HG03196 (cell line): ENCODE results near the gene PRSS56.

Experiments
- ATAC-seq: cut with Tn5 transposase; IDR thresholded peaks from one replicate; pipeline ENCODE4 v1.9.1; 2021; ENCODE audit not compliant: unreplicated experiment

PRSS56 gene

DNA sequence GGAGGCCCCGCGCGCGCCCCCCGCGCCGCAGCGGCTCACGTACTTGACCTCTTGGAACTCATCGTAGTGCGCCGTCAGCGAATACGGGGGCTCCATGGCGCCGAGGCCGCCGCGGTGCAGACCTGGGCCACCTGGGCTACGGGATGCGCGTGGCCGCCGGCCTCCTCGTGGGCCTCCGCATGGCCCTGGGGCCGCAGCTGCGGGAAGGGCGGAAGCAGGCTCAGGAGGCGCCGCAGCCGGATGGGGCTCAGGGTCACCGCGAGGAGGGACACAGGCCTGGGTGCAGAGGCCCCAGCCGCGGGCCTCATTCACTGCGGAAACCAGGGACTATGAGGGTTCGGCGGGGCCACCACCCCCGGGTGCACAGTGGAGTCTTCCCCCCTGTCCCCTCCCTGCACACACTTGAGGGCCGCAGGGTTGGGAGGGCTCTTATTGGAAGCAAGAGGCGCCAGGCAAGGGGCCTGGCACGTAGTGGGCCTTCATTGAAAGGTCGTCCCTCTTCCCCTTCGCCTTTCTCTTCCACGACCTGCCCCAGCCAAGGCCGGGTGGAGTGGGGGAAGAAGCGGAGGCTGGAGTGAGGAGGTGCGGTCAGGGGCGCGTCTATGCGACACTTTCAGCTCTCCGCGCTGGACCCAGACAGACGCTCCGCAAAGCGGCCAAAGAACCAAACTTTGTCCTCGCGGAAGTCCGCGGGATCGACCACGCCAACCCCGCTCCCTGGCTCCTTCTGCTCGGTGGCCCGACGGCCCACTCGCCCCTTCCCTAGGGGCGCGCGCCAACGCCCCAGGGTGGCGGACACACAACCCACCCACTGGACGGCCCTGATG lies 33.4 kb upstream of the PRSS56 start:
- ATAC-seq: no peak

DNA sequence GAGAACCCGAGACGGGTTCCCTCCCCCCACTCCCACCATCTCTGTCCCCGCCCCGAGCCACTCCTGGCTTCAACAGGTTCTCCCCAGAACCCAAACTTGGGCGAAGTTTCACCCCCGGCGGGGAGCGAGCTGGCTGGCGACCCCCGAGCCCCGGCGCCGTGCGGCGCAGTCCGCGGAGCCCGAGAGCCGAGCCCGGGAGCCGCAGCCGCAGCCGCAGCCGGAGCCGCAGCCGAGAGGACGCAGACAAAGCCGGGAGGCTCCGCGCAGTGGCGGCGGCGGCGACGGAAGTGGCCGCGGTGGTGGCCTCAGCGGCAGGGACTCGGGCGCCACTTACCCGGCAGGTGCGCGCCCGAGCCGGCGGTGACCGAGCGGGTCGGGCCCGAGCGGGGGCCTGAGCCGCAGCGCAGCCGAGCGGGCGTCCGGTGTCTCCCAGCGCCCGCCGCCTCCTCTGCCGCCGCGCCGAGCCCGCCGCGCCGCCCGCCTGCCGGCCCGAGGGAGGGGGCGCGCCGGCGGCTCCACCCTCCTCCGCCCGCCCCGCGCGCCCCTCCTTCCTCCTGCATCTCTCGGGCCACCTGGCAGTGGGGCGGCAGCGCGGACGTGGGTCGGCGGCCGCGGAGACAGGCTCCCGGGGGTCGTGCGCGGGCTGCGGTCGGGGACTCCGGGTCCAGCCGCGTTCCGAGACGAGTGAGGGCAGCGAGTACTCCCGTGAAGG lies 32.6 kb upstream of the PRSS56 start, which contains the start of gene ECEL1:
ECEL1 (minus strand) TSS at position 450 of the 712 bp plus-strand sequence. CDS start 1,181 bp downstream, outside the sequence.
- no peak for ATAC-seq

DNA sequence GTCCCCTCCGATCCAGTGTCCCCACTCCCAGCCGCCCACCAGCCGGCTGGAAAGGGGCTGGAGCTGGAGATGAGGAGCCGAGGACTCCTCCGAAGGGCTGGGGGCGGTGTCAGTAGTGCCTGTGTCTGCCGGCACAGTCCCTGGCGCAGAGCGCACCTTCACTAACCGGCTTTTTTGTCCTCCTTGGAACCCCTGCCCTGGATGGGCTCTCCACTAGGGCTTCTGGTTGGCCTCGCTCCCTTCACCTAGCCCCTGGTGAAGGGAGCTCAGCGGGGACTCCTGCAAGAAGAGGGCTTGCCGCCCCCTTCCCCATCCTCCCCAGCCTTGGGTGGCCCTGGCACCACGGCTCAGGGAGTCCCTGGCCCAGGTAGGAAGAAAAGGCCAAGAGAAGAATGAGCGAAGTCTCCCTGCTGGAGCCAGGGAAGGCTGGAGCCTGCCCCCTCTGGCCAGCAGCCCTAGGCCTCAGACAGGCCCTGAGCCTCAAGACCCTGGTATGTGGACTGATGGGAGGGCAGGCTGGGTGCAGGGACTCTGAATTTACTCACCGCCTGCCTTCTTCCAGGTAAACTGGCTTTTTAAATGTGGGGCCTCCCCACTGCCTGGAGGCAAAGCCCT lies 32.0 kb upstream of the PRSS56 start:
- no peak for ATAC-seq

DNA sequence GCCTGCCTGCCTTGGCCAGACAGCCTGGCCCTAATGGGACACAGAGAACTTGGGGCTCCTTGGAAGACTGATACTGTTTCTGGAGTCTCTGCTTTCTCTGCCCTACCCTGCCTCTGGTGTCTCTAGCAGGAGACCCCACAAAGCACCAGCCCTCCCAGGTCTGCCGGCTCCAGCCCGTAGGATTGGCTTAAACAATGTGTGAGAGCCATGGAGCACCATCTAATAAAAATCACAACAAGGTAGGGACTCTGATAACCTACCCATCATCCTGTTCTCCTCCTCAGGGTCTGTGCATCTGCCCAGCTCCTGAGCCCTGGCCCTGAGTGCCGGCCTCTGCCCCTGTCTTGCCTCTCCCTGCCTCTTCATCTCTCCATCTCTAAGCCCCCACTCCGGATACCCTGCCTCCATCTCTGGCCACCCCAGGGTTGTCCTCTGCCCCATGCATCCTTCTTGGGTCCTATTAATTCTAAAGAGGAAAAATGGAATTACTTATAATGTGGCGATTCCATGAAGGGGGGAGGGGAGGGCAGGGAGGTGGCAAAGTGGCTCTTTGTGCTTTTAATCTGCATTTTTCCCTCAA lies 31.4 kb upstream of the PRSS56 start:
- no peak for ATAC-seq

DNA sequence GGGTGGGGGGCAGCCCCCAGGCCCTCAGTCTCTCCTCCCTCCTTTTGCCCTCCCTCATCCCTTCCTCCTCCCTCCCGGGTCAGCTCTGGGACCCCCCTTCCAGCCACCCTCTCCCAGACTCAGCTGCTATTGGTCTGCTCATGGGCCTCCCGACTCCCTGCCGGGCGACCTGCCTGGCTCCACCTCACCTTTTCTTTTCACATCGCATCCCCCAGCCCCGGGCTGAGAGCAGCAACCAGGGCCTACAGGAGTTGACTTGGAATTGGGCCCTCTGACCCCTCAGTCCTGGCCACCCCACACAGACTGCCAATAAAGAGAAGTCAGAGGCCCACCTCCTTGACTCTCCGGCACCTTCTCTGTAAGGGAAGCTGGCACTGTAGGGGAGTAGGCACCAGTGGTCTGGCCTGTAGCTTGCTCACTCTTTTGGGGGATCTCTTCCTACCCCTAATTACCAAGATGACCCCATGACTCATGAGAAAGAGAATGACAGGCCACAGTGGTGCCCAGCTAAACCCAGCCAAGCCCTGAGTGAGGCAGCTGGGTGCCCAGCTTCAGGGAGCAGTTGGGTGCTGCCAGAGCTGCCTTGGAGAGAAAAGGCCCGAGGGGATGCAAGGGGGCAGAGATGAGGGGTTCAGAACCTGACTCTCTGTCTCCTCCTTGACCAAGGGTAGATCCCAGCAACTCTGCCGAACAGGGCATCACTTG lies 30.5 kb upstream of the PRSS56 start:
- no peak for ATAC-seq

DNA sequence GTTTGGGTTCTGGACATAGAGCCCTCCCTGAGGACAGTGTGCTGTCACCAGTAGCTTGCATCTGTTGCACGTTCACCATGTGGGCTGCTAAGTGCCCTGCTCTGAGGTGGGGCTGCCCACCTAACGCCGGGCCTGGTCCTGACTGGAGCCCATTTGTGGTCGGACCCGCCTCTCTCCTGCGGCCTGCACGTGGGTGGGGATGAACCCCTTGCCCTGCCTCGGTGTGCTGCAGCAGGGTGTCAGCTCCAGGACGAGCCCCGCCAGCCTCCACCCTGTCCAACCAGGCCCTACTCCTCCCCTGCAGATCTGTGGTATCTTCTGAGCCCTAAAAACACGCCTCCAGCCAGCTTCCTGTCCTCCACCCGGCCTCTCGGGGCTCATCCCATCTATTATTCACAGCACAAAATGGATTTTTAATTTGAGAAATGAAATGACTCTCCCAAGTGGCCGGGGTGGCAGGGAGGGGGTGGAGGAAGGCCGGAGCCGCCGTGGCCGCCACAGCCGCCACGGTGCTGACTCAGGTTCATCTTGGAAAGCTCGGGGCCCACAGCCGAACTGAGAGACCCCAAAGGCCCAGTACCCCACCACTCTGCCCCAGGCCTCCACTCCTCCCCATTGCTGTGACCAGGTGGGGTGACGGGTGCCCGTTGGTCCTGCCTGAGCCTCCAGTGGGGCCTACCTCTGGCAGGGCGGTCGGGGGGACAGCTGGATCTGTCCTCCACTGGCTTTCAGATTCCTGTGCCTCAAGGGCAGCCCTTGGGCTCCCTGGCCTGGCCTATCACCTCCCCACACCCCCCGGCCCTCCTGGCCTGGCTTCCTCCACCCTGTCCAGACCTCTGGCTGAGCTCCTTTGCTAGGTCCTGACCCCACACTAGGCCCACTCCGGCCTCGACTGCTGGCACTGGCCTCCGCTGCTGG lies 29.7 kb upstream of the PRSS56 start:
- ATAC-seq: no peak

DNA sequence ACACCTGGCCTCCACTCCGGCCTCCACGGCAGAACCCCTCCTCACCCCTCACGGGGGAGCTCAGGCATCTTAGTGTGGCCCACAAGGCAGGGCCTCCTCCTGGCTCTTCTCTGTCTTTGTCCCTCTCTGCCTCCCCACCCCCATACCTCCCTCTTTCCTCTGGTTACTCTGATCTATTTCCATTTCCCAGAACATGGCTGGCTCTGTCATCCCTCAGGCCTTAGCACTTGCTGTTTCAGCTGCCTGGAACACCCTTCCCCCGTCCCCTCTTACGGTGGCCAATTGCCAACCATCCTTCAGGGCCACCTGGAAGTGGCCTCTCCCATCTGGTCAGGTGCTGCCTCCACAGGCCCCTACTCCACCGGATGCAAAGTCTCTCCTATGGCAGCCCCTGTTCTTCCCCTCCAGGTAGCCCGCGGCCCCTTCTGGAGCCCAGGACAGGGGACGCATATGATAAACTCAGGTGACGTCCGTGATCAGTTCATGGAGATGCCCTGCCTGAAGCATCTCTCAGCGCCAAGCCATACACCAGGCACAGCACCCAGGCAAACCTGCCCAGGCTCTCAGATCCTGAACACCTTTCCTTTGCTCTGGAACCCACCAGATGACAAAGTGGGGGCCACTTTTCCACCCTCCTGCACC lies 28.9 kb upstream of the PRSS56 start:
- no peak for ATAC-seq

DNA sequence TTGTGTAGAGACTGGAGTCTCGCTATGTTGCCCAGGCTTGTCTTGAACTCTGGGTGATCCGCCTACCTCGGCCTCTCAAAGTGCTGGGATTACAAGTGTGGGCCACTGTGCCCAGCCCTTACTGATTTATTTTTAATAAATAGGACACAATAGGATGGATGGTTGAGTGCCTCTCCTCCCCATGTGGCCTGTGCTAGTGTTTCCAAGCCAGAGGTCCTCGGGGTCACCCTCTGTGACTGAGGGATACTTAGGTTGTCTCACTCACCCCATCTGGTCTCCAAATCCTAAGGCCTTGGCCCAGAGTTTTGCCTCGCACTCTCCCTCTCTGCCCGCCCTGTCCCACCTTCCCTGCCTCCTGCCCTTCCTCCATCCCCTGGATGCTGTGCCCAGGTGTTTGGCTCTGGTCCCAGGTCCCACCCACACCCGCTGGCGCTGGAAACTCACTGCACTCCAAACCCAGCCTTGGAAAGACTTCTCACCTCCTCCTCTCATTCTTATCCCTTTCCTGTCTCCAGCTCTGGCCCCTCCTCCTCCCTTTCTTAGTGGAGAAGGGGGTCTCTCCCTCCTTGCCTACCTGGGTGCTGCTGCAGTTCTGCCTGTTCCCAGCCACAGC lies 27.8 kb upstream of the PRSS56 start:
- no peak for ATAC-seq

DNA sequence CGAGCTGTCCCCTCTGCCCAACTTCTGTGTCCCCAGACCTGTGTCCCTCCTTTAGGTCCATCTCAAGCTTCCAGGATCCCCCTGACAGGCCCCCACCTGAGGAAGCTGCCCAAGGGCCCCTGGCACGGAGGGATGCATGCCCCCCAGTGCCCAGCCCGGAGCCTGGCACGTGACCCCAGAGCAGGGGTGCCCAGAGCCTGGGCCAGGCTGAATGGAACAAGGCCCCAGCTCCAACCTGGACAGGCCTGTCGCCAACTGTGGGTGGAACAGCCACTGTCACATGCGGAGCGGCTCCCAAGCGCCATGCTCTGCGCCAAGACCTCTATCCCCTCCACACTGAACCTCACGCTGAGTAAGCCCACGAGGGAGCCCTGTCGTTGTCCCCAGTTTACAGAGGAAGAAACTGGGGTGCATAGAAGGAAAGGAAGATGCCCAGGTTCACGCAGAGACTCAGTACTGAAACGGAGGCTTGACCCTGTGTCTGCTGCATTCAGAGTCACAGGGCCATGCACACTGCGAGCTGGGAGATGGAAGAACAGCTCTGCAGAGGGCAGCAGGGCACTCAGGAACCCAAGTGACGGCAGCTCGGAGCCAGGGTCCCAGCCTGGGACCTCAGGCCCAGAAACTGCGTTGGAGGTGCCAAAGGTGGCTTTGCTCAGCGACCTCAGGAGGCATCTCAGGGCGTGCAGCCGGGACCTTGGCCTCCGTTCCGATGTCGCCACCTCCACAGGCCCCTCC lies 27.1 kb upstream of the PRSS56 start:
- no peak for ATAC-seq

DNA sequence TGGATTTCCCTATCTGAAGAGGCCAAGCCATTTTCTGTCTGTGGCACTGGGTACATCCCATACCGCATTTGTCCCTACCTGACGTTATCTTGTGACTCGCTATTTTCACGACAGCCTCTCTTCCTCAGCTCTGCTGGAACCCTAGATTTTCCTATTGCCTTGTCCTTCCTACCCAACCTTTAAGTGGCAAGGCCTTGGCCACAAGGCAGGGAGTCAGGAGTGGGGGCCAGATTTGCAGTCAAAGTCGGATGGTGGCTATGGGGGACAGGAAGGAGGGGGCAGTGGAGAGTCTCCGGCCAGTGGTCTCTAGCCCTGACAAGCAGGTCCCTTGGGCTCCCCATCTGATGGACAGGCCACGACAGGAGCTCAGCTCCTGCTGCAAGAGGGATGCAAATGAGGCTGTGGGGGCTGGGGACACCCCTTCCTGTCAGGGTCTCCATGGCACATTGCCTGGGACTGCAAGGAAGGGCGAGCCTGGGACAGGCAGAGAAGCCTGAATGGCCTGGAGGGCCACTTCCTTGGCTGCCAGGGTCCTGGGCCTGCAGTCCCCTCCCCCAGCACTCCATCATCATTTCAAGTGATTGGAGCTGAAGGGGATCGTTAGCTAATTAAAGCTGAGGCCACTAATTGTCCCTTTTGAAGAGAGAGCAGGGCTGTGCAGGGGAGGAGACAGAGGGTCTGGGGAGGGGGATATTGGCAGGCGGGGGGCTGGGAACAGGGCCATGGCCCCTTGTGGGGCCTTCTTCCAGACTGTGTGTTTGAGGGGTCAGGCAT lies 26.3 kb upstream of the PRSS56 start:
- ATAC-seq: no peak

DNA sequence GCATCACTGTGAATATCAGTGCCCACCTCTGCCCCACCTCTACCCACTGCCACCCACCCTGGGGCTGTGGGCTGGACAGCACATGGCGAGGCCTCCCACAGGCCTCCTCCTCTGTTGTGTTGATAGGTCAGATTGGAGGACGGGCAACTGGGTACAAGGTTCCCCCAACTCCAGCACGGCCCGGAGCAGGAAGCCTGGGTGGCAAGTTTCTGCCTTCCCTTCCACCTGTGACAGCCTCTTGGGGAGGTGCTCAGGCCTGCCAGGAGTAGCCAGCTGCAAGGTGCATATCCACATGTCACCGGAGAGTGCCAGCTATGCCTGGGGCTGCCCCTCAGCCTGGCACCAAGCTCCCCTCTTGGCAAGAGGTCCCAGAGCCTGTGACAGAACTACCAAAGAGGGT lies 25.6 kb upstream of the PRSS56 start:
- ATAC-seq: no peak

DNA sequence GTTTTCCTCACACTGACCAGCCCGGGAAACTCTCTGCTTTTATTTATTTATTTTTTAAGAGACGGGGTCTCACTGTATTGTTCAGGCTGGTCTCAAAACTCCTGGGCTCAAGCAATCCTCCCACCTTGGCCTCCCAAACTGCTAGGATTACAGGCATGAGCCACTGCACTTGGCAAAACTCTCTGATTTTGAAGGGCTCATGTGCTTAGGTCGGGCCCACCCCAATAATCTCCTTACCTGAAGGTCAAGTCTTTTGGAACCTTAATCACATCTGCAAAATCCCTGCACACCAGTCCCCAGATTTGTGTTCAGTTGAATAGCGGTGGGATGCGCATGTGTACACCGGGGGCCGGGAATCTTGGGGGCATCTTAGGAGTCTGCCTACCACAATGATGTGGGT lies 24.9 kb upstream of the PRSS56 start:
- no peak for ATAC-seq

DNA sequence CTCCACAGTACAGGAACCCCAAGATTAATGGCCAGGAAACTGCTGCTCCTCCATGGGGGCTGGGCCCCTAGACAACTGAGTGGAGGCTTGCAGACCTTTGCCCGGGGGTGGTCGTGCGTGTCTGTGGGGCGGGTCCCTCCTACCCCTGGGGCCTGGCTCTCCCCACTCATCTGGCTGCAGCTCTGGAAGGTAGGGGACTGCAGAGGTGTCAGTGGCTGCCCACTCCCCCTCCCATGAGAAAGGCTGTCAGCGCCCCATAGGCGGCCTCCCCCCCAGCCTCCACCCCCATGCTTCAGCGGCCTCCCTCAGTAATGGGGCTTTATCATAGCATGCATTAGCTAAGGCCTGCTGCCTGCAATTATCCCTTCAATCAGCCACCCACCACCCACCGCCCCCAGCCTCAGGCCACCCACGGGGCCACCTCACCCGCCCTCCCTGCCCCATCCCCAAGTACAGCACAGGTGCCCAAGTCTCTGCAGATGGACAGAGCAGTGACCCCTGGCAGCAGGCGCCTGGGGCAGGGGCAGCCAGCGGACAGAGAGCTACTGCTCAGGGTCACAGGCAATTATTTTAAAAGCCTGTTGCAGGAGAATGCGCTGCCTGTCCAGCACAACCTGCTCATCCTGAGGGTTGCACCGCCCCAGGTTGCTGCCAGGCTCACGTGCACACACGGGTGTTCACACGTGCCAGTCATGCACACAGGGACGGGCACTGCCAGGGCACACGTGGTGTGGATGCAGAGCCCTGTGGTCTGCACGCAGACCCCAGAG lies 23.5 kb upstream of the PRSS56 start:
- no peak for ATAC-seq

DNA sequence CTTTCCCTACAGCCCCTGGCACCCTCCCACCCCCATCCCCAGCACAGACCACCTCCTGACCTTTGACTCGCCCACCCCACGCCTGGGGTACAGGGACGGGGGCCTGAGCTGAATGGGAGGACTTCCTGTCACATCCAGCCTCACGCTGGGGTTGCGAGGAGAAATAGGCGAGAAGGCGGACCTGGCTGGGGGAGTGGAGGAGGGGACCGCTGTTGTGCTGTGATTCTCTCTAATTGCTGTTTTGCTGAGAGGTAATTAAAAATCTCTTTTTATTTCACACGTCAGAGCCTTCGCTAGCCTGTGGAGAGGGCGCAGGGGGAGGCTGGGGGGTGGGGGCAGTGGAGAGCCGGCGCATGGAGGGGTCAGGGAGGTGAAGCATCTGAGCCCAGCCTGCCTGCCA lies 22.8 kb upstream of the PRSS56 start:
- no peak for ATAC-seq

DNA sequence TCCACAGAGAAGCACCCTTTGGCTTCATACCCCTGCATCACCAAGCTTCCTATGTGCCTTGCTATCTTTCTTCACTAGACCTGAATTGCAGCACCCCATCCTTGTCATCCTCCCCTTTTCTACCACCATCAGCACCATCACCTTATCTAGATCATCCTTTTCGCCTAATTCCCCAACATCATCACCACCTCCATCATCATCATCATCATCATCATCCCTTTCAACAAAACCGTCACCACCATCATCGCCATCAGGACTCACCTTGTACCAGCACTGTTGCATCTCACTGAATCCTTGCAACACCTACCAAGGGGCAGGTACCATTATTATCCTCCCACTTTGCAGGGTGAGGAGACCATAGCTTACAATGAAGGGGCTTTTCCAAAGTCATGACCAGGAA lies 21.7 kb upstream of the PRSS56 start:
- ATAC-seq: no peak

DNA sequence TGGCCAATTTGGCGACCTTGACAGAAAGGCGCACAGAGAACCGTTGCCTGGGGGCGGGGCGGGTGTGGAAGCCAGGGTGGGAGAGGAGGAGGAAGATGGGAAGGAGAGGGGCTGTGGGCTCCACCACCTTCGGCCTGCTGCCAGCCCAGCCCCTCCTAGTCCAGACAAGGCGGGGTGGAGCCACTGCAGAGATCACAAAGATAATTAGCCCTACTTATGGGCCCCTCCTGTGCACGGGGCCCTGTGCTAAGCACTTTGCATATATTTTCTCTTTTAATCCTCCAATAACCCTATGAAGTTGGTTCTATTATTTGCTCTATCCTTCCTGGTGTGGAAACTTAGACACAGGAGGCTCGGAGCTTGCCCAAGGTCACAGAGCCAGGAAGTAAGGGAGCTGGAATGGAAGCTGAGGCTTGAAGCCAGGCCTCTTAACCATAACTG lies 18.8 kb upstream of the PRSS56 start:
- ATAC-seq: no peak
